Sigmoid colon (tissue), 4 donors: Measurements from ENCODE around the gene WNK2.

Experiments used
- EP300 ChIP-seq, 4 donors: sonication (generic); formaldehyde crosslinking; IDR thresholded peaks; one replicate each; pipeline ENCODE4 v1.6.1; 2017; ENCODE audit warnings: antibody characterized with exemption in 4 of 4
- POLR2A ChIP-seq, 2 donors: fragments of 450-650 bp; IDR thresholded peaks; one replicate each; pipeline ENCODE4 v1.6.1; 2016; ENCODE audit warnings: antibody characterized with exemption in 2 of 2, mild to moderate bottlenecking in 2 of 2, moderate library complexity in 2 of 2
- TF ChIP-seq, protein P1 (sequence below), 4 experiments: fragments of 450-650 bp in 3 of 4; fragments of 200-600 bp in 1 of 4; IDR thresholded peaks; one replicate each; pipeline ENCODE4 v1.5.1; 2016 to 2019; ENCODE audit warnings: antibody characterized with exemption in 4 of 4, mild to moderate bottlenecking in 3 of 4, moderate library complexity in 2 of 4

DNA sequence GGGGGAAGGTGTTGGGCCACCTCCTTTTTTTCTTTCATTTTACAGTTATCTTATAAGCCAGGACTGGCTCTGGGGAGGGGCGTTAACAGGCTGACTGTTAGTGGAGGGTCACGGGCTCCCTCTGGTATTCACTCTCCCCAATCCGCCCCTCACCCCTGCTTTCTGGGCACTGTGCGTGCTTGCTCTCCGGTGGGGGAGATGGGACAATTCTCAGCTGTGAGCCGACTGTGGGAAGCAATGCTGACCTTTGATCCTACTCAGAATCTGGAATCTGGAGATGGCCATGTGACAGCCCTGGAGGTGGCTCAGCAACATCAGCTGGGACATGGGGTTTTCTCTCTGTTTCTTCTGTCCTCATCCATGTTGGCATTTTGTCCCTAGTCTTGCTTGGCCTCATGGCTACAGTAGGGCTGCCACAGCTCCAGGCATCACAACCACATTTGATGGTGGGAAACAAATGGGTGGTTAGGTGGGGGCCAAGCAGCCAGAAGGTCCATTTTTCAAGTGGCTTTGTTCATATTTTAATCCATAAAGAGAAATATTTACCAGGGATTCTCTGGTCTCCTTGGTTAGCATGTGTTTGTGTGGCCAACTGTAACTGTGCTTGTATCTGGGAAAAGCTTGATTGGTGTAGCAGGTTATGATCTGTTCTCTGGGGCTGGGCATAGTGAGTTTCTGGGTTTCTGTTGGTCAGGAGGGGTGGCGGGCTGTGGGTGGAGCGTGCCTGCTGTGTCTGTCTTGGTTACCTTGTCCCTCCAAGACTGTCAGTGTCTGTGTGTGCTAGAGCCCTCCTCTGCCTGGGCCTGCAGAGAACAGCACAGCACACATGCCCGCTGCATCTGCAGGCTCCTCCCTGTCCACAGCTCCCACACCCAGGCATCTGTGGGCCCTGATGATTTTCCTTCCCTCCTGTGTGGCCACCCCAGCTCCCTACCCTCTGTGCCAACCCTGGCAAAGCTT is 12.4 kb downstream of the WNK2 start:
- TF ChIP-seq, protein P1, sequence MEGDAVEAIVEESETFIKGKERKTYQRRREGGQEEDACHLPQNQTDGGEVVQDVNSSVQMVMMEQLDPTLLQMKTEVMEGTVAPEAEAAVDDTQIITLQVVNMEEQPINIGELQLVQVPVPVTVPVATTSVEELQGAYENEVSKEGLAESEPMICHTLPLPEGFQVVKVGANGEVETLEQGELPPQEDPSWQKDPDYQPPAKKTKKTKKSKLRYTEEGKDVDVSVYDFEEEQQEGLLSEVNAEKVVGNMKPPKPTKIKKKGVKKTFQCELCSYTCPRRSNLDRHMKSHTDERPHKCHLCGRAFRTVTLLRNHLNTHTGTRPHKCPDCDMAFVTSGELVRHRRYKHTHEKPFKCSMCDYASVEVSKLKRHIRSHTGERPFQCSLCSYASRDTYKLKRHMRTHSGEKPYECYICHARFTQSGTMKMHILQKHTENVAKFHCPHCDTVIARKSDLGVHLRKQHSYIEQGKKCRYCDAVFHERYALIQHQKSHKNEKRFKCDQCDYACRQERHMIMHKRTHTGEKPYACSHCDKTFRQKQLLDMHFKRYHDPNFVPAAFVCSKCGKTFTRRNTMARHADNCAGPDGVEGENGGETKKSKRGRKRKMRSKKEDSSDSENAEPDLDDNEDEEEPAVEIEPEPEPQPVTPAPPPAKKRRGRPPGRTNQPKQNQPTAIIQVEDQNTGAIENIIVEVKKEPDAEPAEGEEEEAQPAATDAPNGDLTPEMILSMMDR (IDR thresholded peaks at IDR 0.05), result no peak
- no peak for TF ChIP-seq POLR2A (IDR thresholded peaks at IDR 0.05)
- TF ChIP-seq EP300 (IDR thresholded peaks at IDR 0.05), result no peak
